Suppressor macrophage (primary cell): ENCODE results near the gene VPS11.
"Not testable (repeated sequence)": the region's sequence is repeated elsewhere in the genome, so short reads cannot be mapped to it uniquely, and the experiment has no call there.

Source experiments
- DNase-seq, 4 experiments: peaks; one replicate each; pipeline ENCODE4 v3.0.0-alpha.2; 2020 to 2022

The VPS11 gene

DNA sequence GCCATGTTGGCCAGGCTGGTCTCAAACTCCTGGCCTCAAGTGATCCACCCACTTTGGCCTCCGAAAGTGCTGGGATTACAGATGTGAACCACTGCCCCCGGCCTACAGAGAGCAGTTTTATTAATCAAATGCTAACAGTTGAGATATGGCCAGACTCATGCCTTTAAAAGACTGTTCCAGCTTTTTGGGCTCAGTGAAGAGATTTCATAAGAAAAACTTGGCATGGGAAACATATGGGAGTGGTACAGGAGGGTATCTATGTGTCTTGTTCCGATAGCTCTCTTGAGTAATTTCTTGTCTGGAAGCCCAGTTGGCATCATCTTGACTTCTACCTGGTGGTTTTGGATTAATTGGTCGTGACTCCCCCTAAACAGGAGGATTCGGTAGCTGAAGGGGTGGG, 28.7 kb upstream of the VPS11 start:
- DNase-seq: no peak

DNA sequence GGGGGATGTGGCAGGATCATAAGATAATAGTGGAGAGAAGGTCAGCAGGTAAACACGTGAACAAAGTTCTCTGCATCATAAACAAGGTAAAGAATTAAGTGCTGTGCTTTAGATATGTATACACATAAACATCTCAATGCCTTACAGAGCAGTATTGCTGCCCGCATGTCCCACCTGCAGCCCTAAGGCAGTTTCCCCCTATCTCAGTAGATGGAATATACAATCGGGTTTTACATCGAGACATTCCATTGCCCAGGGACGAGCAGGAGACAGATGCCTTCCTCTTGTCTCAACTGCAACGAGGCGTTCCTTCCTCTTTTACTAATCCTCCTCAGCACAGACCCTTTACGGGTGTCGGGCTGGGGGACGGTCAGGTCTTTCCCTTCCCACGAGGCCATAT, 28.1 kb upstream of the VPS11 start:
- DNase-seq: peak in 1 of 4 experiments; percentile 9

DNA sequence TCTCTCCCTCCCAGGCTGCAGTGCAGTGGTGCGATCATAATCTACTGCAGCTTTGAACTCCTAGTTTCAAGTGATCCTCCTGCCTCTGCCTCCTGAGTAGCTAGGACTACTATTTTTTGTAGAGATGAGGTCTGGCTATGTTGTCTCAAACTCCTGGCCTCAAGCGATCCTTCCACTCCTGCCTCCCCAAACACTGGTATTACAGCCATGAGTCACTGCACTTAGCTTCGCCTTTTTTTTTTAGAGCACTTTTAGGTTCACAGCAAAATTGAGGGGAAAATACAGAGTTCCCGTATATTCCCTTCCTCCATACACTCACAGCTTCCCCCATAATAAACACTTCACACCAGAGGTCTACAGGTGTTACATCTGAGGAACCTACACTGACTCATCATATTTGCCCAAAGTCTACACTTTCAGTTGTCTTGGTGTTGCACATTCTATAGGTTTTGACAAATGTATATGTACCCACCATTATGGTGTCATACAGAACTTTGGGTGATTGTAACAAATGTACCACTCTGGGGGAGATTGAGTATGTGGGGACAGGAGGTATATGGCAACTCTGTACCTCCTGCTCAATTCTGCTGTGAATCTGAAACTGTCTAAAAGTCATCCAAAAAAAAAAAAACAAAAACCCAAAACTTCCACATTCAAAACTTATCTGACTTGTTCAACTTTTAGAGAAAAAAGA, 25.6 kb upstream of the VPS11 start:
- peak in 2 of 4 experiments; percentile 6 to 42 for DNase-seq

DNA sequence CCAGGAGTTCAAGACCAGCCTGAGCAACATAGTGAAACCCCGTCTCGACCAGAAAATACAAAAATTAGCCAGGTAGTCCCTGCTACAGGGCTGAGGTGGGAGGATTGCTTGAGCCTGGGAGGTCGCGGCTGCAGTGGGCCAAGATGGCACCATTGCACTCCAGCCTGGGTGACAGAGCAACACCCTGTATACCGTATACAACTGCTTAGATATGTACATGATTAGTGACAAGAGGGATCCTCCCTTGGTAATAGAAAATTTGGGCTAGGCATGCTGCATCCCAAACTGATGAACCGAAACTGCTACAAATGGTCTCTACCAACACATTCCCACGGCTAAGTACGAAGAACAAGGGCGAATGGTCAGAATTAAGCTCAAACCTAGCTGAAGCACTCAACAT, 24.7 kb upstream of the VPS11 start:
- DNase-seq: no peak

DNA sequence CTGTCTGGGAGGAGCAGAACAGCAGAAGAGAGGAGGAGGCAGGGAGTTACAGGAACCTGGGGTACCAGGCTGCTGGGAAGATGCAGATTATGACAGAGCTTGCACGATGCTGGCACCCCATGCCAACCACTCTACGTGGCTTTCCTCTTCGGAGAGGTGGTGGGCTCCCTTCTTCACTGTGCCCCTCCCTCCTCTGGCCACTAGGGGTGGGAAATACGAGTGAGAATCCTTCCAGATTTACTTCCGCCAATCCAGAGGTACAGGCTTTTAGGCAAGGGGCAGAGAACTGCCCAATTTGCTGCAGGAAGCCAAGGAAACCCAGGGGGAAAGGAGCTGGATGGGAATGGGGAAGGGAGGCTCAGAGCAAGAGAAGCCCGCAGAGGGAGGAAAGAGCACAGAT, 22.9 kb upstream of the VPS11 start:
- DNase-seq: no peak

DNA sequence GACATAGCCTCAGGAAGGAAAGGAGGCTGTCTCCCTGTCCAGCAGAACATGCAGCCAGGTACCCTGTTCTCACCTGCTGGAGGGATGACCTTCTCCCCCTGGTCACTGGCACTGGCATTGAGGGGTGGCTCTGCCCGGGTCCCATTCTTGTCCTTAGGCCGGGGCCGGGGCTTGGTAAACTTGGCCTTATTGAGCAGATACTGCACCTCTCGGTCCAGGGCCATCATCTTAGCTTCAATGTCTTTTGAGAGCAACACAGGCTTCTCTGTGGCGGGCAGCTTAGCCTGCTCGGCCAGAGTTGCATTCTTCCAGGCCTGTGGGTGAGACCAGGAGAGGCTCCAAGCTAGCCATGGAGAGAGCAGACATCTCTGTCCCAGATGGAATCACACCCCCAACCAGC, 21.1 kb upstream of the VPS11 start:
- DNase-seq: no peak

DNA sequence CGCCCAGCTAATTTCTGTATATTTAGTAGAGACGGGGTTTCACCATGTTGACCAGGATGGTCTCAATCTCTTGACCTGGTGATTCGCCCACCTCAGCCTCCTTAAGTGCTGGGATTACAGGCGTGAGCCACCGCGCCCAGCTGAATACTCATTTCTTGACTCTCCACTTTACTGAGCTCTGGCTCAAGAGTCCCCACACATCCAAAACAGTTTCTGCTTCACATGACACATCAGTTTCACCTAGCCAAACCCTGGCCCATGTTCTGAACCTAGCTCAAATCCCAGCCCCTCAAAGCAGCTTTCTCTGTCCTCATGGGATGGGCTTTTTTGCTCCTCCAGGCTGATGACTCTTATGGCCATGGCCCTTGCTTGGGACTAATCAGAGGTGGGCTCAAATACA, 20.4 kb upstream of the VPS11 start:
- DNase-seq: no peak

DNA sequence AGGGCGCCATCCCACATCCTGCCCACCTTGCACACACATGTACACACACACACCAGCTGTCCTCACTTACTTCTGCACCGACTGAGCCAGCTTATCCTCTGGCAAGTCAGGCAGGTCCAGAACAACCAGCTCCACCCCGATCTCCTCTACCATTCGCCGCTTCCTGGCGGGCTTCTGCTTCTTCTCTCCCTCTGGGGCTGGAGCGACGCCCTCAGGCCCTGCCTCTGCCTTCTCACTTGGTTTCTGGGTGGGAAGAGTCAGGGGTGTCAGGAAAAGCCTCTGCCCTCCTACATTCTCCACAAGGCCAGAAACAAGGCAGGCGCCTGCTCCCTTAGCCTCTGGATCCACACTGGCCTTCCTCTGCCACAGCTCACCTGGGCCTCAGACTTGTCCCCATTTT, 19.0 kb upstream of the VPS11 start:
- DNase-seq: no peak

DNA sequence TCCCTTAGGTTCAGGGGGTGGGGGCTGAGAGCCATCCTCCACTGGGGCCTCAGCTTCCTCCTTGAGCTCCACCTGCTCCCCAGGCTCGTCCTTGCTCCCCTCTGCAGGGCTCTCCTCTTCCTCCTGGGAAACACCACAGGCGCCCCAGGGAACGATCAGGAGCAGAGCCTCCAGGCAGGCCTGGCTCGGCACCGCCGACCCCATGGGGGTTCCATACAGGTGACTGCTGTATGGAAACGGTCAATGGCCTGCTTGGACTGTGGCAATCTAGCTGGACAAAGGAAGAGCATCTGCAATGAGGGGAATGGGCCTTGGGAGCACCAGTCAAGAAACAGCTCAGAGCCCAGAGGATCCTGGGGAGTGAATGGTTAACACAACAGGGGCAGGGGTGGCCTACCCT, 18.5 kb upstream of the VPS11 start:
- DNase-seq: no peak

DNA sequence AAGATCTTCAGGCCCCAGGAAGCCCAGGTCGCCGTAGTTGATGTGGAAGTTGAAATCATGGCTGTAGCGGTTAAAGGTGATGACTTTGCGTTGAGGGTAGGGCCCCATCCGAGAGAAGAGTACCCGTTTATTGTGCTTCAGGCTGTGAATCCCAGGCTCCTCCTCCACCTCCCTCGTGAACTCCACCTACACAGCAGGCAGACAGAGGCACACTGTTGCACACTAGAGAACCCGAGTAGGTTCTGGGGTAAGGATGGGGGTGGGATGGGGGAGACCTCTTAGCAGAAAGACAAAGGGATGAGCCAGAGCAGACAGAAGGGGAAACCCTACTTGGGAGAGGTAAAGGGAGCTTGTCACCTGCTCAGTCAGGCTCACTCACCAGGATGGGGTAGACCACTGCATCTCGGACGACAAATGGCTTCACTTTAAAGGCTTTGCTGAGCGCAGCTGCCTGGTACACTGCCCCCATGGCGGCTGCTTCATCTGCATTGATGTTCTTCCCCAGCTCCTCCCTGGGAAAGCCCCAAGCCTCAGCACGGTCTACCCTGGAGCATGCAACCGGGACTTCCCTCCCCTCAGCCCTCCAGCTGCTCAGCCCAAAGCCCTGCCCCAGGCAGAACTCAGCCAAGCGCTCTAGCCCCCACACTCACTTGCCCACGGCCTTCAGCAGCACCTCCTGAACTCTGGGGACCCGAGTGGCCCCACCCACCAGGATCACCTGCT, 16.0 kb upstream of the VPS11 start:
- no peak for DNase-seq

DNA sequence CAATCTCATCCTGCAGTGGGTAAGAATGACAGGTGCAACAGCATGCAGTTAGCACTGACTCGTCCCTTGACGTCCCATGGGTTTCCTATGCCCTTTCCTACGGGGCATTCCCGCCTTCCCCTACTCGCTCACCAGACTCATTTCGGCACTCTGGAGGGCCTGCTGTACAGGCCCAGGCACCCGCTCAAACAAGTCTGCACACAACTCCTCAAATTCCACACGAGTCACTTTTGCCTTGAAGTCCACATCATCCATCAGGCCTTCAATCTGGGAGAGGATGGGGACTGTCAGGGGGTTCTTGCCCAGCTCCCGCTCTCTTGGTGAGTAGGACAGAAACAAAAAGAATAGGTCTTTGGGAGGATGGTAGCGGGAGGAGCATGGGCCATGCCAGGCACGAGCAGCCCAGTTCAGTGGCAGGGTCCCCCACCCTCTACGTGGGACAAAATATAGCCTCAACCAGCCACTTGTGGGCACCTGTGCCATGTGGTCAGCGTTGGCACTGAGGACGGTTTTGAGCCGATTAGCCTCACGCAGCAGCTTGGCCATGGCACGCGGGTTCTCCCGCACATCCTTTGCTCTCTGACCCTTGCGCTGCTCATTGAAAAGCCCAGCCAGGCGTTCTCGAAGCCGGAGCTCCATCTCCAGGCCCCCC, 15.3 kb upstream of the VPS11 start:
- no peak for DNase-seq

DNA sequence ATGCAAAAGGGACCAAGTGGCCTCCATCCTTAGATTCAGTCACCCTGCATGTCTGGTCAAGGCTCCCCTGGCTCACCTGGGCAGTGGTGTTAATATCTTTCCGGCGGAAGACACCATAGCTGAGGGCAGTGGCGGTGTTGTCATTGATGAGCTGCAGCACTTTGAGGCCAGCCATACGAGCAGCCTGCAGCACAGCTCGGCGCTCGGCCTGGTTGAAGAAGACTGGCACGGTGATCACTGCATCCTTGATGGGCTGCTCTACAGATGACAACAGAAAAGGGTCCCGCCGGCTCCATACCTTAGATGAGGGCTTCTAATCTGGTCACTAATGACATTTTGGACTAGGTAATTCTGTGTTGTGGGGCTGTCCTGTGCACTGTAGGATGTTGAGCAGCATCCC, 13.2 kb upstream of the VPS11 start:
- no peak for DNase-seq

DNA sequence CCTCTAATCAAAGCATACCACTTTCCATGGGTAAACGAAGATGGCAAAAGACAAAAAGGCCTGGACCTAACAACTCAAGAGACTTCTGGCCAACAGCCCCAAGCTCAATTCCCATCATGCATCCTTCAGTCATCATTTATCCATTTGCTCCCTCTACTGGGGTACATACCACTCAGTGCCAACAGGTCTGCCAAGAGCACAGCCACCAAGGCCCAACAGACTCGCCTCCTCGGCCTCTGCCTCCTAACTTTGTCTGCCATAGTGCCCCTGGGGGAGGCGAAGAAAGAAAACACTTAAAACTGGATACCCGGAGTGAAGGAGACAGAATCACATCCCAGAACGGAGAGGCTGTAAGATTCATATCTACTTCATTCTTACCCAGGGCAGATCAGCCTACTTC, 11.7 kb upstream of the VPS11 start:
- peak; percentile 9 to 51 (median 44) for DNase-seq

DNA sequence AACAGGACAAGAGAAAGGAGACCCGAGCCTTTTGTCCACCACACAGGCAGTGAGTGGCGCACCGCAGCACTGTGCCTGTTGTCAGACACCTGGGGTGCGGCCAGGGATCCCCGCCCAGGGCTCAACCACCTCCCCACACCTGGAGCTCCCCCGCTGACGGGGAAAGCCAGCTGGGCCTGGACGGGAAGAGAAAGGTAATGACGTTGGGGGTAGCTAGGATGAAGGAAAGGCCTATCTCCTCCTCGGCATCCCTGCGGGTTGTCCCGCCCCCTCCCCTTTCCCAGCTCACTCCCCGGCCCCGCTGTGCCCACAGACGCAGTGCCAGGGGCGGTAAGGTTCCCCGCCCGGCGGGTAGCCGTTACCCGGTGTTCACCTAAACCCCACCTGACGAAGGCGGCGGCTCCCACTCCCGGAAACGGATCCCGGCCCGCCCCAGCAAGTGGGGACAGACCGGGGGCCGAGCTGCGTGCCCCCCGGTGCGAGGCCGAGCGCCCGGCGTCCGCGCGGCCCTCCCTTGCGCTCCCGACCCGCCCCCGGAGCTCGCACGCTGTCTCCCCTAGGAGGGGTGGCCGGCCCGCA, 11.1 kb upstream of the VPS11 start:
- DNase-seq: peak in 1 of 4 experiments; percentile 44

DNA sequence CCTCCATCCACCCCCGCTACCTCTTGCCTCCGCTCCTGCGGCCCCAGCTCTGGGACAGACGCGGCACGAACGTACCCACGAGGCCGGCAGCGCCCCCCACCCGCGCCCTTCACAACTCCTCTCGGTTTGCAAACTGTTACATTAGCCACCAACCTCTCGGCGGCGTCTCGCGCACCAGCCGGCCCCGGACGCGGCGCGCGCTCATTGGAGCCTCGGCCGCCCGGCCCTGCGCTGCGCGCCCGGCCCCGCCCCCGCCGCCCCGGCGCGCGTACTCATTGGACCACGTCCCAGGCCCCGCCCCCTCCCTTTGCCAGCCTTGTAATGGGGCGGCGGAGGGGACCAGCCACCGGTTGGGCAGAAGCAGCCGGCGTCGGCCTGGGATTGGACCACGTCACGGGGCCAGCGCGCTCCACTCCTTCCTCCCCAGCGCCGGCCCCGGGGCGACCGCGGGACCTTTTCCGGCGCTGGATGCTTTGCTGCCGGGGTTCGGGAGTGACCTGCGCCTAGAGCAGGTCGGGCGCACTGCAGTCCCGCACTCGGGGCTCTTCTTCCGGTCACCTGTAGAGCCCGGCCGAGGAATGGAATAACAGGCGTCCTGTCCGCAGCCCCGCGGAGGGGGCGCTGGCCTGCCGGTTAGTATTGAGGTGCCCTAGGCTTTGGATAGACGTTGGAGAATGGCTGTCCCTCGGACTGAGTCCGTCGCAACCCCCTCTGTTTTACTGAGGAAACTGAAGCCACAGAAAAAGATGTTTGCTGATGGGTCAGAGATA, 10.4 kb upstream of the VPS11 start, which contains the start of gene HYOU1:
Gene HYOU1 (minus strand): TSS at position 206 of the 770 bp plus-strand sequence. CDS start 1,045 bp downstream, outside the sequence.
- peak; percentile 98 to 100 (median 100) for DNase-seq

DNA sequence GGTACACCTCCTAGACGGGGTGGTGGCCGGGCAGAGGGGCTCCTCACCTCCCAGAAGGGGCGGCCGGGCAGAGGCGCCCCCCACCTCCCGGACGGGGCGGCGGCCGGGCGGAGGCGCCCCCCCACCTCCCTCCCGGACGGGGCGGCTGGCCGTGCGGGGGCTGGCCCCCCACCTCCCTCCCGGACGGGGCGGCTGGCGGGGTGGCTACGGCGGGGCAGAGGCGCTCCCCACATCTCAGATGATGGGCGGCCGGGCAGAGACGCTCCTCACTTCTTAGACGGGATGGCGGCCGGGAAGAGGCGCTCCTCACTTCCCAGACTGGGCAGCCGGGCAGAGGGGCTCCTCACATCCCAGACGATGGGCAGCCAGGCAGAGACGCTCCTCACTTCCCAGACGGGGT, 8.5 kb upstream of the VPS11 start:
- DNase-seq: not testable (repeated sequence)

DNA sequence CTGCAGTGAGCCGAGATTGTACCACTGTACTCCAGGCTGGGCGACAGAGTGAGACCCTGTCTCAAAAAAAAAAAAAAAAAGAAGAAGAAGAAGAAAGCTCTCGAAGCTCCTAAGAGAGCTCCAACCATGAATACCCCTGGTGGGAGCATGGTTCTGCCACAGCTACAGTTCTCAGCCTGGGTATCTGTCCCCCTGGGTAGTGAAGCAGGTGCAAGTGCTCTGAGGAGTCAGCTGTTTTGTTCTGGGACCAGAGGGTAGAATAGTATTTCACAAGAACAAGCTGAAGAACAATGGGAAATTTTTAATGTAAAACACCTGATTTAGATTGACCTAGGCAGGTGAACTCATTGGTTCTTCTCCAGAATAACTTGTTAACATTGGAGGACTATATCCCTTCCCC, 6.4 kb upstream of the VPS11 start:
- DNase-seq: no peak

DNA sequence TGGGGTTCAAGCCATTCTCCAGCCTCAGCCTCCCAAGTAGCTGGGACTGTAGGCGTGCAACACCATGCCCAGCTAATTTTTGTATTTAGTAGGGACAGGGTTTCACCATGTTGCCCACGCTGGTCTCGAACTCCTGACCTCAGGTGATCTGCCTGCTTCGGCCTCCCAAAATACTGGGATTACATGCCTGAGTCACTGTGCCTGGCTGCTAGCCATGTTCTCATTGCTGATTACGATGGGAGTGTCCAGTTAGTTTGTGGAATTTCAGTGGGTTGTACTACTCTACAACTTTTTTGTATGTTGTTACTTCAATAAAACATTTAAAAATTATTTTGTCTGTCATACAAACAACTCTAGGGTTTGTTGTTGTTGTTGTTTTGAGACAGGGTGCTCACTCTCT, 4.8 kb upstream of the VPS11 start:
- DNase-seq: no peak

DNA sequence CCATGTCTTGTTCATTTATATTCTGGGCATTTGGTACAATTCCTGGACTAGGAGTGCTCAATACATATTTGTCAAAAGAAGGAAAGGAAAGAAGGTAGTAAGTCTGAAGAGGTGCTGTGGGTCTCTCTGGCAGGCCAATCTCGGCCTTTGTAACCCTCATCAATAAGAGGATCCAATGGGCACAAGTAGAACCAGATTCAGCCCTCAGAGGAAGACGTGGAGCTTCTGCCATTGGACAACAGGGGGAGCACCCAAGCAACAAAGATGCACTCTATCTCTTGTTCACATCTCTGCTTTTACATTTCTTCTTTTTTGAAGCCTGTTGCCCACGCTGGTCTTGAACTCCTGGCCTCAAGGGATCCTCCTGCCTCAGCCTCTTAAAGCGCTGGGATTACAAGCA, 2.2 kb upstream of the VPS11 start:
- peak; percentile 45 to 60 (median 58) for DNase-seq

DNA sequence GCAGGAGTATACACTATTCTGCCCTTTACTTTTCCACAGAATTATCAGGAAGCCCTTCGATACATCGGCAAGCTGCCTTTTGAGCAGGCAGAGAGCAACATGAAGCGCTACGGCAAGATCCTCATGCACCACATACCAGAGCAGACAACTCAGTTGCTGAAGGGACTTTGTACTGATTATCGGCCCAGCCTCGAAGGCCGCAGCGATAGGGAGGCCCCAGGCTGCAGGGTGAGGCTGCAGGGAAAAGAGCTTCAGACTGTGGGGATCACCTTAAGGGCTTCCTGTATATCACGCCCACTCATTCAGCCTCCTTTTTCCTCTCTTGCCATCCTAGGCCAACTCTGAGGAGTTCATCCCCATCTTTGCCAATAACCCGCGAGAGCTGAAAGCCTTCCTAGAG, 10.2 kb downstream of the VPS11 start:
- DNase-seq: no peak

DNA sequence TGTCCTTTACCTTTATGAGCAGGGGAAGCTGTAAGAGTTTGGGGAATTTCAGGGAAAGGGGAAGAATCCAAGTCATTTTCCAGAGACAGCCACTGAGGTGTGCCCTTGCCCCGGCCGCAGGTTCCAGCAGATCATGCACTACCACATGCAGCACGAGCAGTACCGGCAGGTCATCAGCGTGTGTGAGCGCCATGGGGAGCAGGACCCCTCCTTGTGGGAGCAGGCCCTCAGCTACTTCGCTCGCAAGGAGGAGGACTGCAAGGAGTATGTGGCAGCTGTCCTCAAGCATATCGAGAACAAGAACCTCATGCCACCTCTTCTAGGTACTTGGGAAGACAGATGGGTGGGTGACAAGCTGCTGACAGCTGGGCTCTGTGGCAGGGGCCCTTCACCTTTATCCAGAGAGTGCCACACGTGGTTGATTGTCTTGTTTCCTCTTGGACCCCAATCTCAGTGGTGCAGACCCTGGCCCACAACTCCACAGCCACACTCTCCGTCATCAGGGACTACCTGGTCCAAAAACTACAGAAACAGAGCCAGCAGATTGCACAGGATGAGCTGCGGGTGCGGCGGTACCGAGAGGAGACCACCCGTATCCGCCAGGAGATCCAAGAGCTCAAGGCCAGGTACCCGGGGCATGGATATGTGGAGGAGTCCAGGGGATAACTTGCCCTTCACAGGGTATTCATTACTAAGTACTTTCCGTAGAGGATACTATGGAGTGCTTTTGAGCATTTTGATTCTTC, 11.2 kb downstream of the VPS11 start:
- no peak for DNase-seq
